ENCODE measurements around the gene KCND1. TPM values are rescaled to one million over a fixed set of nuclear protein-coding genes. Genes with fewer than 3 reads are reported as not detected.
"Not testable (repeated sequence)": the region's sequence is repeated elsewhere in the genome, so short reads cannot be mapped to it uniquely, and the experiment has no call there.

The KCND1 gene
- total RNA-seq, result 0.28 TPM

DNA sequence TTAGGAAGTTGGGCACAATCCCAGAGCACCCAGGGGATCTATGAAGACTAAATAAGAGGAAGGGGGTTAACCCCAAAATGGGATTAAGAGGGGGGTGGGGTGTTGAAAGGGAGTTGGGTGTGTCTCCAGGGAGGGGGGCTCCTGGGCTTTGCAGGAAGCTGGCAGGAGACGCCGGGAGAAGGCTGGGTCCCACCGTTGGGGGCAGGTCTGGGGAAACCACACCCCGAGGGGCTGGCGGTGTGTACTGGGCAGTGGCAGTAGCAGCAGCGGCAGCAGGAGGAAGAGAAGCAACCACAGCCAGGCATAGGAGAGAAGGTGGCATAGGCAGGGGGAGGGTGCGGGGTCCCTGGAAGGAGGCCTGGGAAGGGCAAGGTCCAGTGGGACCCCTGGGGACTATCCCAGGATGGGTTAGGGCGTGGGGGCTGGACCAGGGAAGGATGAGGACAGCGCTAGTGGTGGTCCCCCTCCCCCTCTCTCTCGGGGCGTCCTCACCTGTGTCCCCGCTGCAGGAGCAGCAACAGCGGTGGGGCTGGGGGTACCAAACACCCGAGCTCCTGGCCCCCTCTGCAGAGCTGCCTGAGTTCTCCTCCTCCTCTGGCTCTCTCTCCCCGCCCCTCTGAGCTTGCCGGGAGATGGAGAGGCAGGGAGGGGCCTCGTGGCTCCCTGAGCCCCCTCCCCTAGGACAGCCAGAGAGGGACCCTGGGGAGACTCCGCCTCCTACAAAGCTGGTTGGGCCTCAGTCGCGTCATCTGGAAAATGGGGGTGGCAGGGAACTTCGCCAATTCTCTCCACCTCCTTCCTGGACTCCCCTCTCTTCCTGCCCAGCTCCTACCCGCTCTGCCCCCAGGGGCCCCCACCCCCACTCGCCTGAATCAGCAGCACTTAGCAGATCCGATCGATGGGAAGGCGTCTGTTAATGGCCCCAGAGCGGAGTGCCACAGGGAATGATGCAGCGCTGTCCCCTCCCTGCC is at the start of gene KCND1:
KCND1 (minus strand) TSS at position 596 of the 971 bp plus-strand sequence. CDS start 1,573 bp downstream, outside the sequence.
- peak; percentile 34 for ATAC-seq

DNA sequence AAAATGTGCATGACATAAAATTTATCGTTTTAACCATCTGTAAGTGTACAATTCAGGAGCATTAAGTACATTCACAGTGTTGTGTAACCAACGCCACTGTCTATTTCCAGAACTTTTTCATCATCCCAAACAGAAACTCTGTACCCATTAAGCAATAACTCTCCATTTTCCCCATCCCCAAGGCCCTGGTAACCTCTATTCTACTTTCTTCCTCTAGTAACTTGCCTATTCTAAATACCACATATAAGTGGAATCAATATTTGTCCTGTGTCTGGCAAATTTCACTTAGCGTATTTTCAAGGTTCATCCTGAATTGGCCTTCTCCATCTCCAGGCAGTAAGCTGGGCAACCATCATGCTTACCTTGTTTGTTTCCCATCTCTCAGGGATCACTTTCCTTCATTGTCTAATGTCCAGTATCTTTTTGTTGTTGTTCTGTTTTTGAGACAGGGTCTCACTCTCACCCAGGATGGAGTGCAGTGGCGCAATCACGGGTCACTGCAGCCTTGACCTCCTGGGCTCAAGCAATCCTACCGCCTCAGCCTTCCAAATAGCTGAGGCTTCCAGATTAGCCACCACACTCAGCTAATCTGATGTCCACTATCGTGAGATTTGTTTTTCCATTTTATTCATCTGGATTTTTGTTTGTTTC is 48.1 kb upstream of the KCND1 start:
- ATAC-seq, result no peak

DNA sequence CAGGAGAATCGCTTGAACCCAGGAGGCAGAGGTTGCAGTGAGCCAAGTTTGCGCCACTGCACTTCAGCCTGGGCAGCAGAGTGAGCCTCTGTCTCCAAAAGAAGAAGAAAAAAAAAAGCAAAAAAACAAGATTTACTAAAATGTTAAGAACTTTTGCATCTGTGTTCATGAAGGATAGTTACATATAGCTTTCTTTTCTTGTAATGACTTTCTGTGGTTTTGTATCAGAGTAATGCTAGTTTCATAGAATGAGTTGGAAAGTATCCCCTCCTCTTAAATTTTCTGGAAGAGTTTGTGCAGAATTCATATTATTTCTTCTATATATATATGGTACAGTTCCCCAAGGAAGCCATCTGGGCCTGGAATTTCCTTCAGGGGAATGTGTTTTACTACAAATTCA is 47.4 kb upstream of the KCND1 start:
- ATAC-seq, result no peak

DNA sequence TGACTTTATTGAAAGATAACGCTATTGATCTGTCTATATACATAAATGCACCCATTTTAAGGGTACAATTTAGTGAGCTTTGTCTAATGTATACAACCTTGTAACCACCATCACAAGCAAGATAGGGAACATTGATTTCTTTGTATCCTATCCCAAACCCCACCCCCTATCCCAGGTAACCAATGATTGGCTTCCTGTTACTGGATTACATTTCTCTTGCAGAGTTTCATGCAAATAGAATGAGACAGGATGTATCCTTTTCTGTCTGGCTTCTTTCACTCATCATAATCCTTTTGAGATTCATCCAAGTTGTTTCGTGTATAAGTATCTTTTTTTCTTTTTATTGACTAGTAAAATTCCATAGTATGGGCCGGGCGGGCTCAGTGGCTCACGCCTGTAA is 32.1 kb upstream of the KCND1 start:
- no peak for ATAC-seq

DNA sequence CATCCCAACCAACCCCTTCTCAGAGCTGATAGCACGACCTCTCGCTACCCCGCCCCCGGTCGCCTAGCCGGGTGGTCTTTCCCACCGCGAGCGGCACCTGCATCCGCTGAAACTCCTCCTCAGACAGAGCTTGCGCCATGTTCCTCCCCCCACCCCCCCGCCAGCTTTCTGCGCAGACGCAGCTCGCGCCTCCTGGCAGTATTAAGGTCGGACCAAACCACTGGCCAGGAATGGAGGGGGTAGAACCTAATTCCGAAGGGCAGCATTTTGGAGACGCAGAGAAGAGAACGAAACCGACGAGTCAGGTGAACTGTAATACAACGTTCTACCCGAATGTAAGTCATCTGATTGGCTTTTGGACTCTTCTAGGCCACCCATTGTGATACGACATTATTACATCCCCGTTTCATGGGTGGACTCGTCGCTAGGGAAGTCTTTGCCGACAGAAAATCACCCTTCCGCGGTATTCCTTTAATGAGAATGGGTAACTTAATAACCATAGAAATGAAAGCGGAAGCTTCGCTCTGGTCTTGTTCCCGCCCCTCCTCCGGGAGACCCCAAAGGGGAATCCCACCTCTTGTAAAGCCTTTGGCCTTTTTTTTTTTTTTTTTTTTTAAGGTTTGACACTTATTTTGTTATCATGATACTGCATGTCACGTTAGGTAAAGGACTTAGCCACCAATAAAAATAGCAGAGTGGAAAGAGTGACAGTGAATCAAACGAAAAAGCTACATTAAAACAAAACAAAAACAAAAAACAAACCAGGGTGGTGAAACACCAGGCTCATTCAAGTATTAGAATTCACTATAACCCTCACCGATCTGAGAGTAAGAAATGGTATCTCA is 30.7 kb upstream of the KCND1 start, which contains the start of gene GRIPAP1:
GRIPAP1 (minus strand) TSS at position 174 of the 845 bp plus-strand sequence; CDS start at position 139, 35 bp downstream.
- peak; percentile 90 for ATAC-seq

DNA sequence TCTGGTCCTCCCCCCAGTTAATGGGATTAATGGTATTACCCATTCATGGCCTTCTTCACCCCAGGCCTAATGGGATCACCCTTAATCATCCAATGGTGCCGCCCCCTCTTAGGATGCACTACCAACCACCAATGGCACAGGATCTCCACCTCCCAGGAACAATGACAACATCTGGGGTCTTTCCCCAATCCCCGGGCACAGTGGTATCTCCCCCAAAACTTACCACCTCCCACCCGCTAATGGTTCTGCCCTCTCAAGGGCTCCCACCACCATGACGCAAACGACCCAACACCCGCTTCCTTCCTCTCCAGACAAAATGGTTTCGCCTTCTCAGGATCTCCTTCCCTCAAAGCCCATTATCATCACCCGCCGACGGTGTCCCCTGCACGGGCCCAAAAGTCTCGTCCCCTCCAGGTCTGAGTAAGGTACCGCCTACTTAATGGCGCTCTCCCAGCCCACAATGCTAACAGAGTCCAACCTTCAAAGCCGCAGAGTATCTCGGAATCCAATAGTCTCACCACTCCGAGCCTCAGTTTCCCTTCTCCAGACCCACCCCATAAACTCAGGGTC is 30.0 kb upstream of the KCND1 start:
- ATAC-seq, result peak; percentile 39

DNA sequence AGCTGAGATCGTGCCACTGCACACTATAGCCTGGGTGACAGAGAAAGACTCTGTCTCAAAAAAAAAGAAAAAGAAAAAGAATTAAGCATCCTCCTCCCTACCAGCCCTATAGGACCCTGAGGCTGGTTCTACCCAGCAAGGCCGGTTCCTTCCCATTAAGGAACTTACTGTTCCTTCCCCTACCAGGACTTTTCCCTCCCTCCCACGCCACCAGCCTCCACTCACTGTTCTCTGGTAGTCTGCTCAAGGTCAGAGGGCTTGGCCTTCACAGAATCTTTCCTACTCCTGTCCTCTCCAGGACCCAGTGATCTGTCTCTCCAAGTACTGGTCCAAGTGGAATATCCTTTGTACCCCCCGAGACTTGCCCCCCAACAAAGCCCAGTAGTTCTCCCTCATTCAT is 29.0 kb upstream of the KCND1 start:
- no peak for ATAC-seq

DNA sequence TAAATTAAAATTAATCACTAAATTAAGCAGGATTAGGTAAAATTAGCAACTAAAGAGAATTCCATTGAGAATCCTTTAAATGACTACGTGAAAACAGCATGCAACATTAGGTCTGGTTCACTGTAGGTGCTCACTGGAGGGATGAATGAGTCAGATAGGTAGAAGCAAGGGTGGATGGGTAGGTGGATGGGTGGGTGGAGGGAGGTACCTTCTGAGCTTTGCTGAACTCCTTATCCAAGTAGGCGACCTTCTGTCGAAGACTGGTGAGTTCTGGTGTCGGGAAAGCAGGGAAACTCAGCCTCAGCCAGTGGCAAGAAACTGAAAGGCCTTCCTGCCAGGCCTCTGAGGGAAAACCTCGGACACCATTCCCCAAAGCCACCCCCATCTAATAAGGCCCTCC is 27.4 kb upstream of the KCND1 start:
- no peak for ATAC-seq

DNA sequence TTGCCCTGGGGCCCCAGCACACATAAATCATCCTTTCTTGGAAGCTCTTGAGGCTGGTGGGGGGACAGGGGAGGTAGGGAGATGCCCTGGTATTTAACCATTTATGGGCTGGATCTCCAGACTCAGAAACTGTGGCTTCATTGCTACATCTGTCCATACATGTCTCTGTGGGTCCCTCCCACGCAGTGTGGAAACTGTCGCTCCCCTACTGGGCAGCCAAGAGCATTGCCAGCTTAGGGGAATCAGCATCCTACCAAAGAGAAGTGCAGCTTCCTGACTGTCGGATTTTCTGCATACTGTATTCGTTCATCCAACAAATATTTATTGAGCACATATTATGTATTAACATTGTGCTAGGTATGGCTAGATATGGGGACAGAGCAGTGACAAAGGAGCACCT is 26.7 kb upstream of the KCND1 start:
- no peak for ATAC-seq

DNA sequence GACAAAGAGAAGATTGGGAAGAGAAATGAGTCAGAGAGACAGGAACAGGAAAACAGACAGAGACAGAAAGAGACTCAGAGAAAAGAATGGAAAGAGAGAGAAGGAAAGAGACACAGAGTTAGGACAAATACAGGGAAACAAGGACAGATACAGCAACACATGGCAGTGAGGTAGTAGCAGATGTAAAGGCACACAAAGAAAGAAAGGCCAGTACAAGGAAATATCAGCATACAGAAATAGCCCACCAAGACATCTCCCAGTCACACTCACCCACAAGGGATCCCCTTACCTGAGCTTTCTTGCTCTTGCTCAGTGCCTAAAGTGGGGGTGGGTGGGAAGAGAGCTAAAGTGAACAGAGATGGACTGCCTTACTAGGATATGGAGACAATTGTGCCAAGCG is 26.2 kb upstream of the KCND1 start:
- no peak for ATAC-seq

DNA sequence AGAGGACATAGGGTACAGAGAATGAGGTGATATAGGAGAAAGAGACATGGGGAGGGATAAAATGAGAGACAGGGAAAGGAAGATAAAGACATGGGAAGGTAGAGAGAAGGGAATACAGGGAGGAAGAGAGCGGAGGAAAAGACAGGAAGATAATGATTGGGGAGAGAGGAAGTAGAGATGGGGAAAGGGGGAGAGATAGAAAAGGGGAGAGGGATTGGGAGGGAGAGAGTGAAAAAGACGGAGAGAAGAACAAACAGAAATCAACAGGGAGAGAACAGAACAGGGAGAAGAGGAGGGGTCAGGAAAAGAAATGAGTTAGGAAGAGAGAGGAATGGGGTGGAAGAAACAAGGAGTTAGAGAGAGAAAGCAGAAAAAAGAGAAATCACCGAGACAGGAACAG is 25.8 kb upstream of the KCND1 start:
- no peak for ATAC-seq

DNA sequence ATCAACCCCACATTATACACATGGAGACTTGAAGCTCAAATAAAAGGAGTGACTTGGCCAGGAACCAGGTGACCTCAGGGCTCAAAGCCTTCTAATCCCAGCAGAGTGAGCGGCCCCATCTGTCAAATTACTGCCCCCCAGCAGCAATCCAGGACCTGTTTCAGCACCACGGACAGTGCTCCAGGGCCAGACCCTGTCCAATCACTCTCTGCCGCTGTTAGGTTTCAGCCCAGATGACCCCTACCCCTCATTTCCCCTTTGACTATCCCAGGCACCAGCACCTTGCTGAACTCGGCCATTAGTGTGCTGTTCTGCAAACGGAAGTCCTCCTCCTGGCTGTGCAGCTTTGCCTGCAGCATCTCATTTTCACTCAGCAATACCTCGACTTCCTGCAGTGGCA is 25.3 kb upstream of the KCND1 start:
- no peak for ATAC-seq

DNA sequence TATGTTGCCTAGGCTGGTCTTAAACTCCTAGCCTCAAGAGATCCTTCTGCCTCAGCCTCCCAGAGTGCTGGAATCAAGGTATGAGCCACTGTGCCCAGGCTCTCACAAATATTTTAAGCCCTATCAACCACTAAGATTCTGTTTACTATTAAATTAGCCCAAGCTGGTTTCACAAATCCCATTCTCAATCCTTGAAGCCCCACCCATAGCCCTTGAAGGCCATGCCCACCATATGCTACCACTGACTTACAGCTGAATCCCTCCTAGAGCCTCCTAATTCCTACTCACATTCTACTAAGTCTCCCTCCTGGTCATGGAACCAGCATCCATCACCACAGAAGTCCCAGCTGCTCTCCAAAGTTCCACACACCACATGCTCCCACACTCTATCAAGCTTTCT is 20.7 kb upstream of the KCND1 start:
- no peak for ATAC-seq

DNA sequence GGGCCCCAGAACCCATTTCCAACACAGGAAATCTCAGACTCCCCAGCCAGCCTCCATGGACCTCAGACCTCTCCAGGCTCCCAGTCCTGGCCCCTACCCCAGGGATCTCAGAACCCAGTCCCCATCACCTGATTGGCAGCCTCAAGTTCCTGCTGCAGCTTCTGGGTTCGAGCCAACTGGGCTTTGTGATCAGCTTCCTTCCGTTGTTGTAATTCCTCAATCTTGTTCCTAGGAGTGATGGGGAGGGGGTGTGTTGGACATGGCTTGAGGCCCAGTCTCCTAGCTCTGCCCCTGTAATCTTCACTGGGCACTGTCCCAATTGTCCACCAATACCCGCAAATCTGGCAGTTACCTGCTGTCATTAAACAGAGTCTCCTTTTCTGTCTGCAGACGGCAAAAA is 17.8 kb upstream of the KCND1 start:
- ATAC-seq, result no peak

DNA sequence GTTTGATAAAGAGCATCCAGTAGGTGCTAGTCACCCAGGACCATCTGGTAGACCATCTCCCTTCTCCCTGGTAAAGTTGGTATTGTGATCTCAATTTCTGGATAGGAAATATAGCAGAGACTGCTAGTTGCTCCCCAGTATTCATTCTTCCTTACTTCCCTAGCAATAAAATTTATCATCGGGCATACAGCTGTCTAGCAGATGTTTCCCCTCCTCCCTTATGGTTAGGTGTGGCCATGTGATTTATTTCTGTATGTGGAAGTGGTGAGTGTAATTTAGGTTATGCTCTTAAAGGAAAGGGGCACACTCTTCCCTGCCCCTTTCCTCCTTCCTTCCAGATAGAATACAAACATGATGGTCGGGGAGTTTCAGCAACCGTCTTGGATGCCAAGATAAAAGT is 12.3 kb upstream of the KCND1 start:
- no peak for ATAC-seq

DNA sequence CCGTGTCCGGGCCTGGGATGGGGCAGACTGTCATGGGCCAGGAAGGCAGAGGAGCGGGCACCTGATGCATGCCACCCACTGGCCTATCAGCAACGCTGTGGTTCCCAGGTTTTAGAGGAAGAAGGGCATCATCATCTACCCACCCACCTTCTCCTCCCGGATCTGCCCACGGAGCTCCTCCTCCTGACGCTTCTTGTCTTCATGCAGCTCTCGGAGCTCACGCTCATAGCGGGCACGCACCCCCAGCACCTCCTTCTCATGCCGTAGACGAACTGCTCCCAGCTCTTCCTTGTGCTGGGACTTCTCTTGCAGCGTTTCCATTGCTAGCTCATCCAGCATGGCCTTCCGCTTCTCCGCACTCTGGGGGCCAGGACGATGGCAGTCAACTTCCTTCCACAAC is 11.4 kb upstream of the KCND1 start:
- ATAC-seq, result no peak

DNA sequence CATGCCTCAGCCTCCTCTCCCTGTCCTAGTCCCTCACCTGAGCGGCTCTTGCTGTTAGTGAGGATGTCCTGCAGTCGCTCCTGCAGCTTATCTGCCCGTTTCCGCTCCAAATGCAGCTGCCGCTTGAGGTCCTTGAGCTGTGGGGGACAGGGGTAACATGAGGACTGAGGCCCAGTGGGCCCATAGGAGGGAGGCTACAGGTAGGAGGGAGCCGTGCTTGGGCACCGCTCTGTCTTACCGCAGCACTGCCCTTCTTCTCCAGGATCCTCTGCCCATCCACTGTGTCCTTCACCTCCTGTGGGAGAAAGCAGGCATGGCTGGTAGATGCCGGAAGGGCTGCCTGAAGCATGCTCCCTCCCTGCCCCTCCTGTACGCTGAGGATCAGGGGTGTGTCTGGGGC is 9.5 kb upstream of the KCND1 start:
- no peak for ATAC-seq

DNA sequence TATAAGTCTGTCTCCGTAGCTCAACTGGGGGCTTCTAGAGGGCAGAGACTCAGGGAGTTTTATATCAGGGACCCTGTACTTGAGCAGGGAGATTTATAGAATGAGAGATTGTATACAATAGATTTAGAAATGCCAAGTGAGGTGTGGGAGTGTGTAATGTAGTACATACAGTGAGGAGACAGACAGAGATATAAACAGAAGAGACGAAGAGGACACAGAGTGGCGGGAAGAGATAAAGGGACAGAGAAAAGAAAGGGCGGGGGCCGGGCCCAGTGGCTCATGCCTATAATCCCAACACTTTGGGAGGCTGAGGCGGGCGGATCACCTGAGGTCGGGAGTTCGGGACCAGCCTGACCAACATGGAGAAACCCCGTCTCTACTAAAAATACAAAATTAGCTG is 8.7 kb upstream of the KCND1 start:
- not testable (repeated sequence) for ATAC-seq

DNA sequence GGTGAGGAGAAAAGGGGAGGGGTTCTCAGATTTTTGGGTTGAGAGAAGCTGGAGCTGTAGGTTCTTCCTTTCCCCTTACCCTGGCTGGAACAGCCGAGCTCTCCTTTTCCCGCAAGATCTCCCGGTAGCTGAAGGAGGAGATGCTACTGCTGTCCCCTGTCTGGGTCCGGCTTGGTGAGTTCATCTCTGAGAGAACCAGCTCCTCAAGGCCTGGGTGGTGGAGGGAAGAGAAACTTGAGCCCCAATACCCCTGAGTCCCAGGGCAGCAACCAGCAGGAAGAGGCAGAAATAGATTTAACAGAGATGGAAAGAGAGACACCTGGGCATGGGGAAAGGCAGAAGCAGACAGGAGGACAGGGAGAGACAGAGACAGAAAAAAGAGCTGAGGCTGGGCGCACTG is 6.6 kb upstream of the KCND1 start:
- no peak for ATAC-seq

DNA sequence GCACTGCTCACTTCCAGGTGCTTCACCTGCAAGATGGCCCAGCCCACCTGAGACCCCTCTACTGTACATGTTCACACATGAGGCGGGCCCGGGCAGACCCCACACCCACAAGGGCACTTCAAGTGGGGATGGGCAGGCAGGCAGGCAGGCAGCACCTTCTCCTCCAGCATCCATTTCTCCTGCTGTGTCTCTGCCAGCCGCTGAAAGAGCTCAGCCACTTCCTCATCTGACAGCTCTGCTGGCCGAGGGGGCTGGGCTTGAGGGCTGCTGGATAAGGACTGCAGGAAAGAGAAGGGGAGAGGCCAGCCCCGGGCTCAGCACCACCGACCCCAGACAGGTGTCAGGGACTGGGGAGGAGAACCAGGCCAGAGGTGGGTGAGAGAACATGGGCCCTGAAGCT is 4.4 kb upstream of the KCND1 start:
- ATAC-seq, result no peak

DNA sequence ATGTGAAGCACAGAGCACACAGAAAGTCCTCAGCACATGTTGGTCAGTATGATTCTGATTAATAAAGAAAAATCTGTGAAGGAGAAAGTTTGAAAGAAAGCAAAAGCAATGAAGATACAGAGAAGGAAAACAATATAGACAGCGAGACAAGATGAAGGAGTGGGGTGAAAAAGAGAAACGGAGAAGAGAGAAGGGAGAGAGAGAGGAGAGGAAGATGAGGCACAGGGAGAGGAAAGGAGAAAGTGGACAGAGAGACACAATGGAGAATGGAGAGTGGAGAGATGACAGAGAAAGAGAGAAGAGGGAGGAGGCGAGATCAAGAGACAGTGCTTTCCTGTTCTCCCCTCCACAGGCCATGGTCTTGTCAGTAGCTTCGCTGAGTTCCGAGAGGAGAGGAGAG is 3.9 kb upstream of the KCND1 start:
- no peak for ATAC-seq

DNA sequence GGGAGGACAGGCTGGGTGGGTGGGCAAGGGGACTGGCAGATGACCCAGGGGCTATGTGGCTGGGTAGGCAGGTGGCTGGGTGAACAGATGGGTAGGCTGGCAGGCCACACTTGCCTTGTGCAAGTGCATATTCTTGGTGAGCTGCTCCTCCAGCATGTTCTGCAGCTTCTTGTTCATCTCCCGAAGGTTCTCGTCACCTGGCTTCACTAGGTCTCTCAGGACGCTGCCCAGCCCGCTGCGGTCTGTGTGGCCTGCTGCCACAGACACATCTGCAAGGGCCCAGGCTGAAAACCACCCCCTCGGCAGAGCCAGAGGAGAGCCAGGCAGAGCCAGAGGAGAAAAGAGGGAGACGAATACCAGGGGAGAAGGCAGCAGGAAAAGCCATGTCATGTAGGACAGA is 3.4 kb upstream of the KCND1 start:
- ATAC-seq, result no peak

DNA sequence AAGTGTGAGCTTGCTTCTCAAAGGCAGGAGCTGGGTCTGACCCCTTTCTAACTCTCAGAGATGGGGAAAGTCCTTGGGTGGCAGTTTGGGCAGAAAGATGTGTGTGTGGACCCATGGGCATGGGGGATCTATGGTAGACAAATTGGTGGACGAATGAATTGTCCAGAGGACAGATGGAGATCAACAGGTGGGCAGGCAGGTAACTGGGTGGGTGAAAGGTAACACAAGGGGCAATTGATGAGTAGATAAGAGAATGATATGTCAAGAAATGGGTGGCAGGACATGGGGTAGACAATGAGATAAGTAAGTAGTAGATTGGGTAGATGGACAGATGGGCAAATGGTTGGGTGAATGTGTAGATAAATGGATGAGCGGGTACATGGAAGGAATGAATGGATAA is 2.9 kb upstream of the KCND1 start:
- no peak for ATAC-seq

Measured in esophagus mucosa (tissue), 1 donor.